KMS-11 (cell line): ENCODE measurements around the gene MROH2A.

Experiments
- H2AFZ ChIP-seq: fragments of 200-600 bp; sonication (generic); 2 replicates; pipeline ENCODE4 v1.6.1; 2016; ENCODE audit warnings: antibody characterized with exemption, mixed run types, low read depth
- H3K27ac ChIP-seq: fragments of 200-600 bp; sonication (generic); 2 replicates; pipeline ENCODE4 v1.6.1; 2016; ENCODE audit warnings: mild to moderate bottlenecking, mixed run types
- H3K27me3 ChIP-seq: fragments of 200-600 bp; sonication (generic); 2 replicates; pipeline ENCODE4 v1.6.1; 2017; ENCODE audit warnings: mild to moderate bottlenecking, low read depth, mixed run types, moderate library complexity; ENCODE audit not compliant: insufficient read depth
- H3K36me3 ChIP-seq: fragments of 200-600 bp; sonication (generic); 2 replicates; pipeline ENCODE4 v1.6.1; 2017; ENCODE audit warnings: mild to moderate bottlenecking, mixed run types; ENCODE audit not compliant: insufficient read depth
- H3K4me1 ChIP-seq: fragments of 200-600 bp; sonication (generic); 2 replicates; pipeline ENCODE4 v1.6.1; 2016; ENCODE audit warnings: mild to moderate bottlenecking, low read depth, mixed run types; ENCODE audit not compliant: poor library complexity, severe bottlenecking
- H3K4me2 ChIP-seq: fragments of 200-600 bp; sonication (generic); 2 replicates; pipeline ENCODE4 v1.7.0; 2016; ENCODE audit warnings: mild to moderate bottlenecking, mixed run types
- H3K4me3 ChIP-seq: fragments of 200-600 bp; sonication (generic); IDR thresholded peaks from 2 replicates; pipeline ENCODE4 v1.6.1; 2017; ENCODE audit warnings: low read depth, low read length, mixed read lengths; ENCODE audit not compliant: insufficient read depth
- H3K79me2 ChIP-seq: fragments of 200-600 bp; sonication (generic); 2 replicates; pipeline ENCODE4 v1.6.1; 2016; ENCODE audit warnings: low read depth, mixed run types; ENCODE audit not compliant: insufficient read depth
- H3K9ac ChIP-seq: fragments of 200-600 bp; sonication (generic); 2 replicates; pipeline ENCODE4 v1.6.1; 2016; ENCODE audit warnings: mild to moderate bottlenecking, mixed run types
- H4K20me1 ChIP-seq: fragments of 200-600 bp; sonication (generic); 2 replicates; pipeline ENCODE4 v1.6.1; 2016; ENCODE audit warnings: mild to moderate bottlenecking, mixed run types; ENCODE audit not compliant: insufficient read depth
- TF ChIP-seq, protein P1 (sequence below): fragments of 200-600 bp; sonication (generic); conservative IDR thresholded peaks from 2 replicates; pipeline ENCODE4 v1.6.1; 2017; ENCODE audit warnings: low read depth, mild to moderate bottlenecking, antibody characterized with exemption, low read length, moderate library complexity, mixed read lengths

MROH2A gene

DNA sequence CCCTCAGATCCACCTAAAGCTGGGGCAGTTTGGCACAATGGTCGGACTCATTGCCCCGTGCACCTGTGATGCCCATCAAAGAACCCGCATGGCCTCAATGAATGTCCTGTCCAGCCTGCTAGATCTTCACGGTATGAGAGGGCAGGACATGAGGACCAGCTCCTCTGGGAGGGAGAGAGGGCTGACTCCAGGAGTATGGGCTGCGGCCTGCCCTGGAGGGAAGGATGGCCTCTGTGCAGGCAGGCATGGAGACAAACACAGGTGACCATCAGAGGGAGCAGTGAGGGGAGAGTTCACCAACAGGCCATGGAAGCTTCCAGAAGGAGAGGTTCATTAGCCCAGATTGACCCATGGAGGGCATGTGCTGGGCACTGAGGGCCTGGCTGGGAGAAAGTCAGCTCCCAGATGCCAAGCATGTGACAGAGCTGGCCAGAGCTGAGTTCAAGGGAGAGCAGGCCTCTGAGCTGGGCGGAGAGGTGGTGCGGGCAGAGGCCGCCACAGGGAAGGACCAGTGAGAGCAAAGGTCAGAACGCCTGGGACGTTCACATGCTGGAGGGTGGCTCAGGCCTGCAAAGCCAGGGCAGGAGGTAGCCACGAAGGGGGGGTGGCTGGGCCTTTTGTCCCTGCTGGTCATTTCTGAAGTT lies 40.0 kb downstream of the MROH2A start:
- H3K4me3 ChIP-seq, result no peak overlapping the region
- no peaks in the 10 kb centered on the region for H3K36me3 ChIP-seq
- H3K4me1 ChIP-seq, result no peaks in the 10 kb centered on the region
- H4K20me1 ChIP-seq, result no peaks in the 10 kb centered on the region
- TF ChIP-seq, protein P1, sequence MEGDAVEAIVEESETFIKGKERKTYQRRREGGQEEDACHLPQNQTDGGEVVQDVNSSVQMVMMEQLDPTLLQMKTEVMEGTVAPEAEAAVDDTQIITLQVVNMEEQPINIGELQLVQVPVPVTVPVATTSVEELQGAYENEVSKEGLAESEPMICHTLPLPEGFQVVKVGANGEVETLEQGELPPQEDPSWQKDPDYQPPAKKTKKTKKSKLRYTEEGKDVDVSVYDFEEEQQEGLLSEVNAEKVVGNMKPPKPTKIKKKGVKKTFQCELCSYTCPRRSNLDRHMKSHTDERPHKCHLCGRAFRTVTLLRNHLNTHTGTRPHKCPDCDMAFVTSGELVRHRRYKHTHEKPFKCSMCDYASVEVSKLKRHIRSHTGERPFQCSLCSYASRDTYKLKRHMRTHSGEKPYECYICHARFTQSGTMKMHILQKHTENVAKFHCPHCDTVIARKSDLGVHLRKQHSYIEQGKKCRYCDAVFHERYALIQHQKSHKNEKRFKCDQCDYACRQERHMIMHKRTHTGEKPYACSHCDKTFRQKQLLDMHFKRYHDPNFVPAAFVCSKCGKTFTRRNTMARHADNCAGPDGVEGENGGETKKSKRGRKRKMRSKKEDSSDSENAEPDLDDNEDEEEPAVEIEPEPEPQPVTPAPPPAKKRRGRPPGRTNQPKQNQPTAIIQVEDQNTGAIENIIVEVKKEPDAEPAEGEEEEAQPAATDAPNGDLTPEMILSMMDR, result no peak
- no peaks in the 10 kb centered on the region for H3K79me2 ChIP-seq
- no peak overlapping the region for H2AFZ ChIP-seq
- no peaks in the 10 kb centered on the region for H3K27me3 ChIP-seq
- no peak overlapping the region for H3K27ac ChIP-seq
- no peak overlapping the region for H3K9ac ChIP-seq
- H3K4me2 ChIP-seq, result no peak overlapping the region

DNA sequence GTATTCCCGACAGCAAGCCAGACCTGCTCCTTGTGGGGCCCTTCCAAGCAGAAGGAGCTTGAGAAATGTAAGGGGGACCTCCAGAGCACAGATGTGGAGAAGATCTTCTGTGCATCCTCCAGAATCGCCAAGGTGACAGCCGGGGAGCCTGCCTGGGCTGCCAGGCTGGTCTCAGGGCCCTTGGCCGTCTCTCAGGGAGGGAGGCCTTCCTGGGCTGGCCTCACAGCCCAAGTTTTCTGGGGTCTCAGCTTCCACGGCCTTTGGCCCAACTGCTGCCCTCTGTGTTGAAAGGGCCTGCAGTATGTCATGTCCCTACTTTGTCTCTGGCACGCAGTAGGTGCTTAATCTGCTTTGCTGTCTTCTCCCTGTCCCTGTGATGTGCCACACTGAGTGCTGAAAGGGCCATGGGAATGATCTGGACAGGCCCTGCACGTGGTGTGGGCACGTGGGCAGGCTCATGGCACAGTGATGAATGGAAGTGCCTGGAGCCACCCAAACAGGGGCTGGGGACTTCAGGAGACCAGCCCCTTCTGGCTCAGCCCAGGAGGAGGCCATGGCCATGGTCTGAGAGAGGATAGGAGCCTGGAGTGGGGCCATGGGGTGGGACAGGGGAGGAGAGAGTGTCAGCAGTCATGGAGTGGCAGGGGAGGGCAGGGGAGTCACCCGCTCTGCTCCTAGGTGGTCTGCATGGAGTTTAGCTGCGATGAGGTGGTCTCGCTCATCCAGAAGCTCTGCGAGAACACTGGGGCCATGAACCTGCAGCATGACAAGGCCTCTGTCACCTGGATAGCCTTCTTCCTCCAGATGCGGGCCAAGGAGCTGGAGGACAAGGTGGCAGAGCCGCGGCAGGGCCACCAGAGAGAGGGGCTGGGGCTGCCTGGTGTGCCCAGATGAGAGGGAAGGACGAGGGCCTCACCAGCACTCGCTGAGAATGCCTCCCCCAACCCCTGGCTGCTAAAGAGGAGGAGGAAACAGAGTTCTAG lies 40.8 kb downstream of the MROH2A start:
- Histone ChIP-seq H3K79me2 (no peaks in the 10 kb centered on the region), H3K36me3 (no peaks in the 10 kb centered on the region), H2AFZ (no peak overlapping the region), H3K27me3 (no peaks in the 10 kb centered on the region), H3K4me1 (no peaks in the 10 kb centered on the region), H3K27ac (no peak overlapping the region), H3K4me2 (no peak overlapping the region), H3K9ac (no peak overlapping the region), H3K4me3 (no peak overlapping the region), H4K20me1 (no peaks in the 10 kb centered on the region)
- TF ChIP-seq, protein P1, result no peak

DNA sequence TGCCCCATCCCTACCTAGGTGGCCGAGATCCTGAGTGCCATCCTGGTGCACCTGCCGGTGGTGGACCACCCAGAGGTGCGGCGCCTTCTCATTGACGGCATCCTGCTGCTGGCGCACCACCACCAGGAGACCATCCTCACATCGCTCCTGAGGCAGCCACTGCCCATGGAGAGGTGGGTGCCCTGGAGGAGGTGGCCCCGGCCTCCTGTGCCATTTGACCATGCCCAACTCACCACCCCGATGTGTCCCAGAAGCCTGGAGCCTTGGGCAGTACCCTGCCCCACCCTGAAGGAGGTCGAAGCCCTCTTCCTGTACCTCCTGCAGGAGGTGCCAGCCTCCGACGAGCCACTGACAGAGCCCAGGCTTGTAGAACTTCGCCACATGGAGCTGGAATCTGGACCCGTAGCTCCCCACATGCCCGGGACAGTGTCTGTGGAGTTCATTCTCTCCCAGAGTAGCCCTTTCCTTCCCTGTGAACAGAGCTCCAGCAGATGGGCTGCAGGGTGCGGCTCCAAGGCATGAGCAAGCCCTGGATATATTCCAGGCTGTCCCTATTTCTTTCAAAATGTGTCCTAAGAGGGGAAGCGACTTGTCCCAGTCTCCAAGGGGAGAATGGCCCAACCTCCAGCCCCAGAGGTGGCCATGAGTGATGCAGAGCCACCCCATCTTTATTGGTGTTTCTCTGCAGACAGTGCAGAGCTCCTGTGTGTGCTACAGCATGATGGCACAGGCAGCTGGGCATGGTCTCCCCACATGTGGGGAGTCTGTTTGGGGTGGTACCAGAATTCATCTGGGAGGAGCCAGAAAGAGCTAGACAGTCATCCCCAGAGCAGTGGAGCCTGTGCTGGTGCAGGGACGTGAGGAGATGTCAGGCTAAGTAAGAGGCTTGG lies 42.0 kb downstream of the MROH2A start:
- Histone ChIP-seq H4K20me1 (no peaks in the 10 kb centered on the region), H3K9ac (no peak overlapping the region), H3K27me3 (no peaks in the 10 kb centered on the region), H3K79me2 (no peaks in the 10 kb centered on the region), H3K4me3 (no peak overlapping the region), H2AFZ (no peak overlapping the region), H3K36me3 (no peaks in the 10 kb centered on the region), H3K4me2 (no peak overlapping the region), H3K27ac (no peak overlapping the region), H3K4me1 (no peaks in the 10 kb centered on the region)
- TF ChIP-seq, protein P1, result no peak

DNA sequence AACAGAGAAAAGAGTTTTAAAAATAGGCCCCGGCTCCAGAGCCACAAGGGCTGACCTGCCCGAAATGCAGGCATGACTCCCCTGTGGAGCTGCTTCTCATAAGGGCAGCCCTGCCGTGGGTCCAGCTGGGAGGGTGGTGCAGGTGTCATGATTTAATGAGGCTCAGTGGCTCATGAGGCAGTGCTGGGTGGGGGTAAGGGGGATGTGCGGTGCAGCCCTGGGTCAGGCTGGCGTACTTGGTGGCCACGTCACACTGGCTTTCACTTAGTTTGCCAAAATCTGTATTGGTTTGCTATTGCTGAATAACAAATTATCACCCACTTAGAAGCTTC lies 42.6 kb downstream of the MROH2A start:
- H3K27ac ChIP-seq, result no peak overlapping the region
- H3K4me2 ChIP-seq, result no peak overlapping the region
- no peak overlapping the region for H3K9ac ChIP-seq
- H2AFZ ChIP-seq, result no peak overlapping the region
- H3K27me3 ChIP-seq, result no peaks in the 10 kb centered on the region
- H3K79me2 ChIP-seq, result no peaks in the 10 kb centered on the region
- no peaks in the 10 kb centered on the region for H3K36me3 ChIP-seq
- TF ChIP-seq, protein P1, result no peak
- H3K4me1 ChIP-seq, result no peaks in the 10 kb centered on the region
- no peak overlapping the region for H3K4me3 ChIP-seq
- H4K20me1 ChIP-seq, result no peaks in the 10 kb centered on the region
